ENCODE measurements around the gene NEK6.

DNA sequence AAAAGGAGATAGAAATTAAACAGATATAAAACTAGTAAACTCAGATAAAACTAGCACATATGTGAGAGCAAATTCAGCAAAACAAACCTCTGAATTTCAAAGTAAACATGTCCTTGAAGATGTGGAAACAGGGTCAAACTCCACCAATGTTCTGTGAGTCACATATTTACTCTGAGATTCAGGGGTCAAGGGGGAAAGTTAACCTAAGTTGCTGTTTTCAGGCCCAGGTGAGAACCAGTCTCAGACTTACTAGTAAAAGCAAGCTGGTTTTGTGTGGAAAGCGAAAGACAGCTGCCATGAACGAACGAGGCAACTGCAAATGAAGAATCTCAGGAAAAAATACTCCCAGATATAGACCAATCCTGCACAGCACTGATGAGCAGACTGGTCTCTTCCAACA, 128.5 kb downstream of the NEK6 start:
- TF ChIP-seq CTCF (IDR thresholded peaks at IDR 0.05) (no peak), POLR2A (IDR thresholded peaks at IDR 0.05) (peak; percentile 13)
